ENCODE measurements around the gene BRSK1. TPM values are rescaled to one million over a fixed set of nuclear protein-coding genes. Genes with fewer than 3 reads are reported as not detected.

BRSK1 gene
- total and polyA plus RNA-seq, 7 donors: 0.14 to 1.1 (median 0.77) TPM

DNA sequence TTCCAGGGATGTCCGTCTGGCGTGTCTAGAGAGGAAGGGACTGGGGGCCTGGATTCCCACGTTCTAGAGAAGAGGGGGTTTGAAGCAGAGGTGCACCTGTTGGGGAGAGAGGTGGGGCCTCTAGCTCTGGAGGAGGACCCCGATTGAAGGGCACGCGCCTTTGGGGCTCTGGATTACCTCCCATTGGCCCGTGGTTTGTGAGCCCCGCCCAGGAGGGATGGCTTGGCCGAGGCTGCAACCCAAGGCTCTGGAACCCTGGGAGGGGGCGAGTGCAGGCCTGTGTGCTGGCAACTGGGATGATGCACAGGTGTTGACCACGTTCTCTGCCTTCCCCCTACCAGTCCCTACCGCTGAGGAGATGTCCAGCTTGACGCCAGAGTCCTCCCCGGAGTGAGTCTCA is 21.2 kb downstream of the BRSK1 start:
- intact Hi-C loops (cut with DNase I): loop anchor here (5.0 kb wide), 4 partner anchors 32 to 152 kb away; partner anchors contain the start of genes KMT5C (in 2 of the 2) and TMEM238 (in 2 of the 2)
- no peak overlapping the region for H3K4me3 ChIP-seq
- H3K9me3 ChIP-seq: no peaks in the 10 kb centered on the region
- ATAC-seq (no peak), DNase-seq (no peak)
- TF ChIP-seq, protein P1, sequence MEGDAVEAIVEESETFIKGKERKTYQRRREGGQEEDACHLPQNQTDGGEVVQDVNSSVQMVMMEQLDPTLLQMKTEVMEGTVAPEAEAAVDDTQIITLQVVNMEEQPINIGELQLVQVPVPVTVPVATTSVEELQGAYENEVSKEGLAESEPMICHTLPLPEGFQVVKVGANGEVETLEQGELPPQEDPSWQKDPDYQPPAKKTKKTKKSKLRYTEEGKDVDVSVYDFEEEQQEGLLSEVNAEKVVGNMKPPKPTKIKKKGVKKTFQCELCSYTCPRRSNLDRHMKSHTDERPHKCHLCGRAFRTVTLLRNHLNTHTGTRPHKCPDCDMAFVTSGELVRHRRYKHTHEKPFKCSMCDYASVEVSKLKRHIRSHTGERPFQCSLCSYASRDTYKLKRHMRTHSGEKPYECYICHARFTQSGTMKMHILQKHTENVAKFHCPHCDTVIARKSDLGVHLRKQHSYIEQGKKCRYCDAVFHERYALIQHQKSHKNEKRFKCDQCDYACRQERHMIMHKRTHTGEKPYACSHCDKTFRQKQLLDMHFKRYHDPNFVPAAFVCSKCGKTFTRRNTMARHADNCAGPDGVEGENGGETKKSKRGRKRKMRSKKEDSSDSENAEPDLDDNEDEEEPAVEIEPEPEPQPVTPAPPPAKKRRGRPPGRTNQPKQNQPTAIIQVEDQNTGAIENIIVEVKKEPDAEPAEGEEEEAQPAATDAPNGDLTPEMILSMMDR (IDR thresholded peaks at IDR 0.05): no peak
- no peaks in the 10 kb centered on the region for H3K4me1 ChIP-seq
- no peak overlapping the region for H3K27ac ChIP-seq
- no peaks in the 10 kb centered on the region for H3K27me3 ChIP-seq (ENCODE audit: insufficient read depth in 3 of 3, low read length in 2 of 3)
- WGBS, 3 donors: 58 to 73% (median 67%) methylated on average over 14 of the region's 14 CpGs
- H3K36me3 ChIP-seq (ENCODE audit: insufficient read depth in 1 of 2, low read depth in 1 of 2): no peaks in the 10 kb centered on the region

DNA sequence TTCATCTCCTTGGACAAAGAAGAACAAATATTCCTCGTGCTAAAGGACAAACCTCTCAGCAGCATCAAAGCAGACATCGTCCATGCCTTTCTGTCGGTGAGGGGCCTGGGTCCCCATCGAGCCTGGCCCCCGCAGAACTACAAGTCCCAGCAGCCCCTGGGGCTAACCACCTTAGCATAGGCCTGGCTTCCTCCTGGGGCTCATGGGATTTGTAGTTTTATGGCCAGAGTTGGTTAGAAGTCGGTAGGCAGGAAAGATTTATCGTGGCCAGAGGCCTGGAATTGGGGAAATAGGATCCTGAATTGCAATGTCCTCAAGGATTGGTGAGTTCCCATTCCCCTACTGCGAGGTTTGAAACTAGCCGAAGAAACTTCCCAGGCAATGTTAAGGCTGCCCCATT is 21.7 kb downstream of the BRSK1 start:
- Histone ChIP-seq H3K4me3 (no peak overlapping the region), H3K27me3 (ENCODE audit: insufficient read depth in 3 of 3, low read length in 2 of 3) (no peaks in the 10 kb centered on the region), H3K9me3 (no peaks in the 10 kb centered on the region), H3K36me3 (ENCODE audit: insufficient read depth in 1 of 2, low read depth in 1 of 2) (no peaks in the 10 kb centered on the region), H3K4me1 (no peaks in the 10 kb centered on the region), H3K27ac (no peak overlapping the region)
- 68 to 76% (median 73%) methylated on average over 9 of the region's 9 CpGs for WGBS, 3 donors
- TF ChIP-seq, protein P1 (IDR thresholded peaks at IDR 0.05): no peak
- DNase-seq (peak; percentile 30 to 70), ATAC-seq (peak; percentile 59 to 88 (median 78))
- intact Hi-C loops (cut with DNase I): no loop called here

DNA sequence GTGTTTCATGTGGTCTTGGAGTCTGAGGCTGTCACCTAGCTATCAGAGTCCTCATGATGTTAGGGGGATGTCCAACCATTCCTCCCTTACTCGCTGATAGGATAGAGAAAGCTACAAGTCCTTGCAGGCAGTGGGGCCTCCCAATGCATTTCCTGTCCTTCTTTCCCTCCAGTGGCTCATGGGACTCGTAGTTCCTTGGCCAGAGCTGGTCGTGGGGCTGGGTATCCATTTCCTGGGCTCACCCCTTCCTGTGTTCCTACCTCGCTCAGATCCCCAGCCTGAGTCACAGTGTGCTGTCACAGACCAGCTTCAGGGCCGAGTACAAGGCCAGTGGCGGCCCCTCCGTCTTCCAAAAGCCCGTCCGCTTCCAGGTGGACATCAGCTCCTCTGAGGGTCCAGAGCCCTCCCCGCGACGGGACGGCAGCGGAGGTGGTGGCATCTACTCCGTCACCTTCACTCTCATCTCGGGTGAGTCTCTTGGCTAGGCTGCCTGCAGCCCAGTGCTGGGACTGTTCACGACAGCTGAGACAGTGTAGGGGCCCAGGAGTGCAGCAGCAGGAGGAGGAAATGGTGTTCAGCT is 22.3 kb downstream of the BRSK1 start:
- no peaks in the 10 kb centered on the region for H3K36me3 ChIP-seq (ENCODE audit: insufficient read depth in 1 of 2, low read depth in 1 of 2)
- no peak for ATAC-seq
- no peak overlapping the region for H3K4me3 ChIP-seq
- intact Hi-C loops (cut with DNase I): no loop called here
- no peak overlapping the region for H3K27ac ChIP-seq
- TF ChIP-seq, protein P1 (IDR thresholded peaks at IDR 0.05): no peak
- WGBS, 3 donors: 88 to 95% (median 93%) methylated on average over 17 of the region's 17 CpGs
- DNase-seq: peak in 1 of 2 donors; percentile 15
- H3K4me1 ChIP-seq: no peaks in the 10 kb centered on the region
- no peaks in the 10 kb centered on the region for H3K9me3 ChIP-seq
- H3K27me3 ChIP-seq (ENCODE audit: insufficient read depth in 3 of 3, low read length in 2 of 3): no peaks in the 10 kb centered on the region

DNA sequence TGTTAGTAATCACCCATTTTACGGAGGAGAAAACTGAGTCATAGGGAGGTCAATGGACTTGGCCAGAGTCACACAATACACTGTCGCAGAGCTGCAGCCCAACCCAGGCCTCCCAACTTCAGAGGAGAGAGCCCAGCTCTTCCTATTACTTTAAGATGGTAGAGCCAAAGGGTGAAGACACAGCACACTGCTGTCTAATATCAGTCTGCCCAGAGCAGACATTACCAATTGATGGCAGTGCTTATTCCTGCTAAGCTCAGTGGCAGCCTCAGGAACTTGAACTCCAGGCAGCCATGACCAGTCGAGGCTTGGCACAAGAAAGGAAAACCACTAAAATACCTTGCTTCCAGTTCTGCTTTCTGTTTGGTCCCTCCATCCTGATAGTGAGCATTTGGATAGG is 22.9 kb downstream of the BRSK1 start:
- no peak for DNase-seq

More for the DNA sequence above, 22.9 kb downstream of the BRSK1 start:
- H3K4me3 ChIP-seq: no peak overlapping the region
- no peaks in the 10 kb centered on the region for H3K9me3 ChIP-seq
- intact Hi-C loops (cut with DNase I): no loop called here
- no peak overlapping the region for H3K27ac ChIP-seq
- H3K36me3 ChIP-seq (ENCODE audit: insufficient read depth in 1 of 2, low read depth in 1 of 2): no peaks in the 10 kb centered on the region
- WGBS, 3 donors: 79 to 89% (median 88%) methylated on average over 3 of the region's 3 CpGs
- no peak for ATAC-seq
- TF ChIP-seq, protein P1 (IDR thresholded peaks at IDR 0.05): no peak
- no peaks in the 10 kb centered on the region for H3K27me3 ChIP-seq (ENCODE audit: insufficient read depth in 3 of 3, low read length in 2 of 3)
- H3K4me1 ChIP-seq: no peaks in the 10 kb centered on the region
